NB4 (cell line): ENCODE measurements around the gene RPS6KC1.

Experiments
- CTCF ChIP-seq: IDR thresholded peaks from one replicate; pipeline ENCODE4 v1.5.1; 2012; ENCODE audit warnings: low read depth, low read length
- MYC ChIP-seq: IDR thresholded peaks from 2 replicates; pipeline ENCODE4 v1.6.1; 2011; ENCODE audit warnings: low read depth, low read length
- POLR2A ChIP-seq: IDR thresholded peaks from 2 replicates; pipeline ENCODE4 v1.6.1; 2011; ENCODE audit warnings: mild to moderate bottlenecking; ENCODE audit not compliant: insufficient read length; ENCODE audit errors: extremely low read depth

GRCh38 chr1:213103377-213104306 is 52.6 kb downstream of the RPS6KC1 start:
- TF ChIP-seq POLR2A (no peak), CTCF (no peak), MYC (no peak)
